Colon (tissue), 2 donors: Measurements from ENCODE around the gene RIN2.
"Not testable (repeated sequence)": the region's sequence is repeated elsewhere in the genome, so short reads cannot be mapped to it uniquely, and the experiment has no call there.

ENCODE experiments used
- FAIRE-seq: peaks from 2 replicates; lab custom pipeline; 2012; peaks lifted over from hg19 to GRCh38; lab: Jason Lieb, UNC
- donor health status: control.
- donor health status: control.

RIN2 gene

GRCh38 chr20:19789446-19789845, 31.4 kb downstream of the RIN2 start:
- FAIRE-seq: no peak

DNA sequence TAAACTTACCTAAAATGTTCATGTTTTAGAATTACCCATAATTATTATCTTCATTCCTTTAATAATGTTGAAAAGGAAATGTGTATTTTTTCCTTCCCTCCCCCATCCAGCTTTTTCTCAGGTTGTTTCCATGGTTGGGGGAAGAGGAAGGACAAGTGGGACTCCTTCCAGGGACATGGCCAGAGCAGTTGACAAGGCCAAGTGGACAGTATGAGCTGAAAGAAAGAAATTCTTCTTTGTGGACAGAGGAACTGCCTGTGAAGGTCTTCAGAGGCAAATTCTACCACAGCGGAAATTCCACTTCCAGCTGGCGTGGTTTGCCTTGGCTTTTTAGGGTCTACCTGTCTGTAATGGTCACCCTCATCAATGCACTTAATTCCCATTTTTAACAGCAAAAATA, 33.8 kb downstream of the RIN2 start:
- FAIRE-seq: no peak

DNA sequence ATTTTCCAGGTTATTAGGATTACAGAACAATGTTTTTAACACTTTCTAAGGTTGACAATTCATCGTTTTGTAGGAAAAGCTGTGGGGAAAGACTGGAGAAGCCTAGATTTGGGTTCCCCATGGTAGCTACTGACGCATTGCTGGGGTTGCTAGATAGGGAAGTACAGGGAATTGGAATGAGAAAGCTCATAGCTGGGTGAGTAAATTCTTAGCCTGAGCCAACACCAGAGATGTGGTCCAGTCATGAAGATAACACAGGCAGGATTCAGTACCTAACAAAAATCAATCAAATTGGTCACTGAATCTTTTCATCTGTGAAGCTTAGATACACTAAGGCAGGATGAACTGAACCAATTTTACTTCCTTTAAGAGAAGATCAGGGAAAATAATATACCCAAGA, 35.7 kb downstream of the RIN2 start:
- FAIRE-seq: no peak

GRCh38 chr20:19794941-19795340, 36.9 kb downstream of the RIN2 start:
- no peak for FAIRE-seq

- FAIRE-seq: no peak
These were observed 41.3 kb downstream of the RIN2 start for GRCh38 chr20:19799325-19799724.

DNA sequence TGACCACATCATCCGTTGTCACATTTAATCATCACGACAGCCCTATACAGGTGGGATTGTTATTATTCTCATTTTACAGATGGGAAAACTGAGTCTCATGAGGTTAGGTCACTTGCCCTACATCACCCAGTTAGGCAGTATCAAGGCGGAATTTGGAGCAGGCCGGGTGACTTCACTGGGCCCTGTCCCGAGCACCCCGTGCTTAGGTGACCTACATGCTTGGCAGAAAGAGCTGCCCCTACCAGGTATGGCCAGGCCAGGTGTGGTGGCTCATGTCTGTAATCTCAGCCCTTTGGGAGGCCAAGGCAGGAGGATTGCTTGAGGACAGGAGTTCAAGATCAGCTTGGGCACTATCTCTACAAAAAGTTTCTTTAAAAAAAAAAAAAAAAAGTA, 44.0 kb downstream of the RIN2 start:
- FAIRE-seq: no peak

DNA sequence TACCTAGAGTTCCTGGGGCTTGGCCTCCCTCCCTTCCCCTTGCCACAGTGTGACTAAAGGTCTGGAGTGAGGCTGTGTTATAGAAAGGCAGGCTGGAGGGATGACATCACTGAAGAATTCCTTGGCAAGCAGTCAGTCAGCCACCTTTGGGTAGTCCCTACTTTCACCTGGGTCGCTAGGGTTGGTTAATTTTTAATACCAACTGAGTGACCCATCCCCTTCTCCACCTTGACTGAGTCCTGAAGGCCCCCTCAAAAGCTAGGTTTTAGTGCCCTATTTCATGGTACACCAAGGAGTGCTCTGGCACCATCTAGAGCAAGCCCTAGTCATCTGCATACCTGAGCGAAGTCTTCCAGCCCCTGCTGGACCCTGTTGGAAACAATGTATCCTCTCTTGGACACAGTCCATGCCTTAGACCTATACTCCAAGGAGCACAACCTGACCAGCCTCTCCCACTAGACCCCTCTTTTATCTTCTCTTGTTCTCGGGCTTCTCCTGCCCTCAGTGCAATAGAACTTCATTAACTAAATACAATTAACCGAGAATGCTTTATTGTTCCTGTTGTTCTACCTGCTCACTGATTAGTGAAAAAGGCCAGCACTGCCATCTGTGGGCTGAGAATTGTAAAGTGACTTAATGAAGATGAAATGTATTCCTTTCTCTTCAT, 44.6 kb downstream of the RIN2 start:
- no peak for FAIRE-seq

GRCh38 chr20:19806276-19806675, 48.2 kb downstream of the RIN2 start:
- FAIRE-seq: not testable (repeated sequence)

- no peak for FAIRE-seq
These were observed 48.7 kb downstream of the RIN2 start for GRCh38 chr20:19806806-19807190.

GRCh38 chr20:19807191-19807945, 49.3 kb downstream of the RIN2 start:
- FAIRE-seq: no peak
